Measurements from ENCODE around the gene IST1.

The IST1 gene

GRCh38 chr16:71894921-71895678 lies at the start of gene IST1:
TSS of gene IST1 (plus strand) at chr16:71895531. CDS start at chr16:71915641, 20,110 bp downstream.
- TF ChIP-seq TCF12 (IDR thresholded peaks at IDR 0.05; ENCODE audit: low read depth) (0 out of 2 replicates have a peak, but pooled peaks have one; percentile 41), REST (IDR thresholded peaks at IDR 0.05; ENCODE audit: low read depth) (no peak), NFIC (IDR thresholded peaks at IDR 0.05) (no peak), TEAD4 (IDR thresholded peaks at IDR 0.05) (no peak), ZBTB7A (IDR thresholded peaks at IDR 0.05; ENCODE audit: low read depth) (0 out of 2 replicates have a peak, but pooled peaks have one; percentile 0), USF1 (IDR thresholded peaks at IDR 0.05) (0 out of 2 replicates have a peak, but pooled peaks have one; percentile 2), EP300 (IDR thresholded peaks at IDR 0.05; ENCODE audit: borderline replicate concordance) (no peak), CREB1 (IDR thresholded peaks at IDR 0.05; ENCODE audit: low read depth) (0 out of 2 replicates have a peak, but pooled peaks have one; percentile 52), YY1 (IDR thresholded peaks at IDR 0.05; ENCODE audit: low read depth) (peak; percentile 98), CEBPB (IDR thresholded peaks at IDR 0.05) (no peak), EGR1 (IDR thresholded peaks at IDR 0.05) (peak; percentile 35; the same call in 1 of the 2 replicates), RAD21 (IDR thresholded peaks at IDR 0.05; ENCODE audit: low read depth) (no peak), FOXM1 (IDR thresholded peaks at IDR 0.05; ENCODE audit: borderline replicate concordance, low read depth) (peak; percentile 22; the same call in 1 of the 2 replicates), TAF1 (IDR thresholded peaks at IDR 0.05; ENCODE audit: low read depth) (peak; percentile 96), MAX (IDR thresholded peaks at IDR 0.05) (peak; percentile 91)

- TF ChIP-seq MAX (IDR thresholded peaks at IDR 0.05) (peak; percentile 63; the same call in 1 of the 2 replicates), YY1 (IDR thresholded peaks at IDR 0.05; ENCODE audit: low read depth) (peak; percentile 71), TCF12 (IDR thresholded peaks at IDR 0.05; ENCODE audit: low read depth) (peak; percentile 72; the same call in 1 of the 2 replicates), EGR1 (IDR thresholded peaks at IDR 0.05) (no peak), ZBTB7A (IDR thresholded peaks at IDR 0.05; ENCODE audit: low read depth) (peak; percentile 83), TAF1 (IDR thresholded peaks at IDR 0.05; ENCODE audit: low read depth) (peak; percentile 79), NFIC (IDR thresholded peaks at IDR 0.05) (no peak), TEAD4 (IDR thresholded peaks at IDR 0.05) (no peak), CREB1 (IDR thresholded peaks at IDR 0.05; ENCODE audit: low read depth) (peak; percentile 99), CEBPB (IDR thresholded peaks at IDR 0.05) (peak; percentile 64; the same call in 1 of the 2 replicates), USF1 (IDR thresholded peaks at IDR 0.05) (peak; percentile 84)
Measured at GRCh38 chr16:71845639-71846430, 49.5 kb upstream of the IST1 start, which contains the start of gene ATXN1L. TSS of gene ATXN1L (plus strand) at chr16:71845976. CDS start at chr16:71849741, 3,765 bp downstream.

- TF ChIP-seq RAD21 (IDR thresholded peaks at IDR 0.05; ENCODE audit: low read depth) (no peak), ZBTB7A (IDR thresholded peaks at IDR 0.05; ENCODE audit: low read depth) (no peak), YY1 (IDR thresholded peaks at IDR 0.05; ENCODE audit: low read depth) (no peak), TEAD4 (IDR thresholded peaks at IDR 0.05) (no peak), USF1 (IDR thresholded peaks at IDR 0.05) (no peak), CEBPB (IDR thresholded peaks at IDR 0.05) (no peak), MAX (IDR thresholded peaks at IDR 0.05) (no peak), TAF1 (IDR thresholded peaks at IDR 0.05; ENCODE audit: low read depth) (no peak), EGR1 (IDR thresholded peaks at IDR 0.05) (no peak)
Measured at GRCh38 chr16:71846431-71846830, 48.9 kb upstream of the IST1 start.

- no peak for TF ChIP-seq EGR1 (IDR thresholded peaks at IDR 0.05)
- TF ChIP-seq EP300 (IDR thresholded peaks at IDR 0.05; ENCODE audit: borderline replicate concordance) = no peak
- no peak for TF ChIP-seq CREB1 (IDR thresholded peaks at IDR 0.05; ENCODE audit: low read depth)
- no peak for TF ChIP-seq USF1 (IDR thresholded peaks at IDR 0.05)
- no peak for TF ChIP-seq FOXM1 (IDR thresholded peaks at IDR 0.05; ENCODE audit: borderline replicate concordance, low read depth)
- TF ChIP-seq MAX (IDR thresholded peaks at IDR 0.05) = no peak
- TF ChIP-seq TAF1 (IDR thresholded peaks at IDR 0.05; ENCODE audit: low read depth) = no peak
- no peak for TF ChIP-seq CEBPB (IDR thresholded peaks at IDR 0.05)
- TF ChIP-seq ZBTB7A (IDR thresholded peaks at IDR 0.05; ENCODE audit: low read depth) = no peak
- TF ChIP-seq REST (IDR thresholded peaks at IDR 0.05; ENCODE audit: low read depth) = no peak
- TF ChIP-seq TEAD4 (IDR thresholded peaks at IDR 0.05) = no peak
- no peak for TF ChIP-seq RAD21 (IDR thresholded peaks at IDR 0.05; ENCODE audit: low read depth)
- TF ChIP-seq NFIC (IDR thresholded peaks at IDR 0.05) = no peak
- TF ChIP-seq TCF12 (IDR thresholded peaks at IDR 0.05; ENCODE audit: low read depth) = no peak
- no peak for TF ChIP-seq YY1 (IDR thresholded peaks at IDR 0.05; ENCODE audit: low read depth)
Measured at GRCh38 chr16:71847096-71847495, 48.2 kb upstream of the IST1 start.
